GM12891 (cell line): Measurements from ENCODE around the gene AP4M1.

Experiments
- DNase-seq: peaks from one replicate; pipeline ENCODE4 v3.0.0; 2011; ENCODE audit warnings: low spot score; ENCODE audit not compliant: insufficient read length
- FAIRE-seq: peaks from 2 replicates; lab custom pipeline; 2011; peaks lifted over from hg19 to GRCh38; lab: Jason Lieb, UNC
- PAX5 ChIP-seq: IDR thresholded peaks from 2 replicates; pipeline ENCODE4 v1.6.1; 2011; ENCODE audit warnings: low read length, moderate library complexity, mild to moderate bottlenecking; ENCODE audit not compliant: insufficient read depth, severe bottlenecking
- POLR2A ChIP-seq: IDR thresholded peaks from 2 replicates; pipeline ENCODE4 v1.6.1; 2011; ENCODE audit warnings: low read depth, low read length, control low read depth
- POLR2AphosphoS5 ChIP-seq: IDR thresholded peaks from 2 replicates; pipeline ENCODE4 v1.6.1; 2011; ENCODE audit warnings: low read depth, low read length, control low read depth
- POU2F2 ChIP-seq: IDR thresholded peaks from 2 replicates; pipeline ENCODE4 v1.6.1; 2011; ENCODE audit warnings: low read depth, mild to moderate bottlenecking, control low read depth, low read length, moderate library complexity
- SPI1 ChIP-seq: IDR thresholded peaks from 2 replicates; pipeline ENCODE4 v1.6.1; 2011; ENCODE audit warnings: low read depth, low read length, control low read depth
- TAF1 ChIP-seq: IDR thresholded peaks from 2 replicates; pipeline ENCODE4 v1.6.1; 2011; ENCODE audit warnings: low read depth, low read length, control low read depth

The AP4M1 gene

GRCh38 chr7:100093498-100093897 is 7.9 kb upstream of the AP4M1 start:
- FAIRE-seq (no peak), DNase-seq (no peak)
- TF ChIP-seq PAX5, result no peak
- no peak for TF ChIP-seq TAF1
- TF ChIP-seq POU2F2, result no peak
- TF ChIP-seq POLR2AphosphoS5, result no peak
- TF ChIP-seq POLR2A, result no peak; the same call in 1 of the 2 replicates
- no peak for TF ChIP-seq SPI1

- no peak for TF ChIP-seq SPI1
- peak; percentile 76; the same call in 1 of the 2 replicates for TF ChIP-seq POLR2AphosphoS5
- no peak for TF ChIP-seq TAF1
- TF ChIP-seq POLR2A, result no peak
- FAIRE-seq, result no peak
Observed at GRCh38 chr7:100093925-100094486, 7.4 kb upstream of the AP4M1 start.

GRCh38 chr7:100095289-100095688 is 6.2 kb upstream of the AP4M1 start:
- no peak for FAIRE-seq
- no peak for TF ChIP-seq PAX5
- peak; percentile 55 for TF ChIP-seq POLR2AphosphoS5
- TF ChIP-seq SPI1, result no peak
- no peak for TF ChIP-seq TAF1
- no peak for DNase-seq

More at GRCh38 chr7:100093925-100094486, 7.4 kb upstream of the AP4M1 start:
- DNase-seq, result no peak

- FAIRE-seq (no peak), DNase-seq (no peak)
- no peak for TF ChIP-seq POU2F2
- no peak for TF ChIP-seq POLR2A
- no peak for TF ChIP-seq PAX5
- TF ChIP-seq POLR2AphosphoS5, result no peak
- no peak for TF ChIP-seq TAF1
- TF ChIP-seq SPI1, result no peak
Observed at GRCh38 chr7:100095704-100096103, 5.7 kb upstream of the AP4M1 start.

GRCh38 chr7:100098913-100099312 is 2.5 kb upstream of the AP4M1 start:
- no peak for DNase-seq
- TF ChIP-seq POLR2AphosphoS5 (no peak; the same call in 1 of the 2 replicates), POU2F2 (no peak), TAF1 (no peak), POLR2A (no peak; the same call in 1 of the 2 replicates), PAX5 (no peak), SPI1 (no peak)
- FAIRE-seq, result no peak

GRCh38 chr7:100099452-100099851 is 2.0 kb upstream of the AP4M1 start:
- DNase-seq (no peak), FAIRE-seq (no peak)
- TF ChIP-seq SPI1 (no peak), TAF1 (no peak), PAX5 (no peak), POU2F2 (no peak), POLR2AphosphoS5 (no peak), POLR2A (no peak)

GRCh38 chr7:100100420-100101015 is 925 bp upstream of the AP4M1 start:
- FAIRE-seq (peak; percentile 90), DNase-seq (peak; percentile 94)
- TF ChIP-seq POLR2A (no peak), PAX5 (no peak), POU2F2 (peak; percentile 23; the same call in 1 of the 2 replicates), POLR2AphosphoS5 (no peak; the same call in 1 of the 2 replicates), SPI1 (peak; percentile 74), TAF1 (peak; percentile 57; the same call in 1 of the 2 replicates)

GRCh38 chr7:100102950-100103840 is 1.8 kb downstream of the AP4M1 start:
- TF ChIP-seq POLR2AphosphoS5, result no peak
- no peak for TF ChIP-seq POLR2A
- no peak for TF ChIP-seq SPI1
- TF ChIP-seq TAF1, result no peak
- TF ChIP-seq POU2F2, result no peak
- TF ChIP-seq PAX5, result no peak
- FAIRE-seq (no peak), DNase-seq (no peak)

GRCh38 chr7:100105534-100105933 is 4.1 kb downstream of the AP4M1 start:
- DNase-seq (no peak), FAIRE-seq (no peak)
- TF ChIP-seq POU2F2 (no peak), PAX5 (no peak), POLR2AphosphoS5 (no peak), POLR2A (no peak), TAF1 (no peak), SPI1 (no peak)
